Trophoblast cell (in vitro differentiated cells and primary cell): ENCODE results near the gene RAF1.
A peak's percentile ranks its signal among the peaks of the same experiment; 100 is the strongest.

Experiments
- DNase-seq, 2 donors: peaks; one replicate each; pipeline ENCODE4 v3.0.0-alpha.2; 2016
- H2AFZ ChIP-seq: 2 replicates; pipeline ENCODE4 v1.6.1; 2013; ENCODE audit warnings: low read length, moderate library complexity, mild to moderate bottlenecking; ENCODE audit not compliant: insufficient read depth, poor library complexity
- H2AK5ac ChIP-seq: 2 replicates; pipeline ENCODE4 v1.6.1; 2013; ENCODE audit warnings: mild to moderate bottlenecking, low read length
- H2BK120ac ChIP-seq: 2 replicates; pipeline ENCODE4 v1.6.1; 2013; ENCODE audit warnings: low read length, mild to moderate bottlenecking, moderate library complexity; ENCODE audit not compliant: insufficient read depth, poor library complexity
- H2BK12ac ChIP-seq: 2 replicates; pipeline ENCODE4 v1.6.1; 2013; ENCODE audit warnings: mild to moderate bottlenecking, low read length, moderate library complexity
- H2BK5ac ChIP-seq: 2 replicates; pipeline ENCODE4 v1.6.1; 2013; ENCODE audit warnings: low read length, low read depth, moderate library complexity, mild to moderate bottlenecking; ENCODE audit not compliant: poor library complexity
- H3K14ac ChIP-seq: 2 replicates; pipeline ENCODE4 v1.6.1; 2013; ENCODE audit warnings: mild to moderate bottlenecking, low read length
- H3K18ac ChIP-seq: 2 replicates; pipeline ENCODE4 v1.6.1; 2013; ENCODE audit warnings: mild to moderate bottlenecking, low read length
- H3K23ac ChIP-seq: 2 replicates; pipeline ENCODE4 v1.6.1; 2013; ENCODE audit warnings: low read length
- H3K27ac ChIP-seq: 2 replicates; pipeline ENCODE4 v1.5.1; 2013; ENCODE audit warnings: low read depth, mild to moderate bottlenecking, inconsistent platforms, low read length, moderate library complexity
- H3K27me3 ChIP-seq: 2 replicates; pipeline ENCODE4 v1.6.1; 2013; ENCODE audit warnings: inconsistent platforms, mild to moderate bottlenecking, low read length, moderate library complexity; ENCODE audit not compliant: insufficient read depth
- H3K36me3 ChIP-seq, 2 experiments: 1 replicate in 1 of 2; 2 replicates in 1 of 2; pipeline ENCODE4 v1.6.1; 2013; ENCODE audit warnings: low read length in 2 of 2, mild to moderate bottlenecking in 2 of 2, moderate library complexity in 1 of 2; ENCODE audit not compliant: insufficient read depth in 2 of 2, control insufficient read depth in 1 of 2
- H3K4ac ChIP-seq: 2 replicates; pipeline ENCODE4 v1.6.1; 2013; ENCODE audit warnings: low read depth, mild to moderate bottlenecking, low read length, moderate library complexity
- H3K4me1 ChIP-seq, 2 experiments: 1 replicate in 1 of 2; 2 replicates in 1 of 2; pipeline ENCODE4 v1.6.1; 2013; ENCODE audit warnings: low read length in 2 of 2, mild to moderate bottlenecking in 2 of 2, moderate library complexity in 1 of 2; ENCODE audit not compliant: insufficient read depth in 2 of 2, control insufficient read depth in 1 of 2
- H3K4me2 ChIP-seq: 2 replicates; pipeline ENCODE4 v1.6.1; 2013; ENCODE audit warnings: inconsistent platforms, mild to moderate bottlenecking, low read length, moderate library complexity
- H3K4me3 ChIP-seq: 2 replicates; pipeline ENCODE4 v1.5.1; 2013; ENCODE audit warnings: mild to moderate bottlenecking, low read depth, low read length, inconsistent platforms
- H3K79me1 ChIP-seq: one replicate; pipeline ENCODE4 v1.6.1; 2013; ENCODE audit warnings: low read length
- H3K79me2 ChIP-seq: 2 replicates; pipeline ENCODE4 v1.6.1; 2013; ENCODE audit warnings: low read length, mild to moderate bottlenecking; ENCODE audit not compliant: control insufficient read depth, insufficient read depth, poor library complexity
- H3K9ac ChIP-seq: 2 replicates; pipeline ENCODE4 v1.6.1; 2013; ENCODE audit warnings: mild to moderate bottlenecking, low read length
- H3K9me3 ChIP-seq: 2 replicates; pipeline ENCODE4 v1.6.1; 2013; ENCODE audit warnings: low read depth, mild to moderate bottlenecking, control low read depth, inconsistent platforms, low read length; ENCODE audit not compliant: insufficient read depth
- H4K12ac ChIP-seq: 2 replicates; pipeline ENCODE4 v1.6.1; 2013; ENCODE audit warnings: low read depth, mild to moderate bottlenecking, low read length, moderate library complexity
- H4K8ac ChIP-seq: 2 replicates; pipeline ENCODE4 v1.6.1; 2013; ENCODE audit warnings: low read depth, mild to moderate bottlenecking, low read length, moderate library complexity
- H4K91ac ChIP-seq: one replicate; pipeline ENCODE4 v1.6.1; 2013; ENCODE audit warnings: low read depth, mild to moderate bottlenecking, low read length, moderate library complexity
- WGBS: extraction: QIAGEN DNeasy Blood & Tissue Kit; methylation state at CpG from one replicate; pipeline ENCODE4 v1.1.7; 2013; ENCODE audit warnings: missing lambda C conversion rate; ENCODE audit not compliant: insufficient read length, insufficient coverage; ENCODE audit errors: extremely low coverage; 5-methylcytosine and 5-hydroxymethylcytosine counted together

Gene RAF1

DNA sequence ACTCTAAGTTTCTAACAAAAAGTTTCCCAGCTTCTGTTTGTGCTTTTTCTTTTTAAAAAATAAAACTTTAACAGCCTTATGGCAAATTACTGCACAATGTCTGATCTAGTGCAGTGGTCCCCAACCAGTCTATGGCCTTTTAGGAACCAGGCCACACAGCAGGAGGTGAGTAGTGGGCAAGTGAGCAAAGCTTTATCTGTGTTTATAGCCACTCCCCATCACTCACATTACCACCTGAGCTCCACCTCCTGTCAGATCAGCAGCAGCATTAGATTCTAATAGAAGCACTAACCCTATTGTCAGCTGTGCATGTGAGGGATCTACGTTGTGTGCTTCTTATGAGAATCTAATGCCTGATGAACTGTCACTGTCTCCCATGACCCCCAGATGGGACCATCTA is 101.5 kb downstream of the RAF1 start:
- Histone ChIP-seq H3K4me1 (peaks cover 4 to 19% of the 10 kb centered on the region in 2 experiments), H3K18ac (no peak overlapping the region), H3K4me2 (no peak overlapping the region), H3K14ac (no peak overlapping the region), H3K9ac (no peak overlapping the region), H4K91ac (no peak overlapping the region), H3K4me3 (no peak overlapping the region), H2BK120ac (no peak overlapping the region), H3K4ac (peak overlapping the region; percentile 75), H2AFZ (no peak overlapping the region), H3K79me1 (no peaks in the 10 kb centered on the region), H3K23ac (no peak overlapping the region), H3K79me2 (peaks cover 19% of the 10 kb centered on the region), H3K27ac (no peak overlapping the region), H4K12ac (no peak overlapping the region), H2BK12ac (no peak overlapping the region), H3K36me3 (no peaks in the 10 kb centered on the region), H2BK5ac (no peak overlapping the region), H3K9me3 (no peaks in the 10 kb centered on the region), H2AK5ac (no peak overlapping the region), H4K8ac (no peak overlapping the region), H3K27me3 (no peaks in the 10 kb centered on the region)
- no peak for DNase-seq
- no CpG with 5 or more reads among the region's 1 CpG for WGBS

DNA sequence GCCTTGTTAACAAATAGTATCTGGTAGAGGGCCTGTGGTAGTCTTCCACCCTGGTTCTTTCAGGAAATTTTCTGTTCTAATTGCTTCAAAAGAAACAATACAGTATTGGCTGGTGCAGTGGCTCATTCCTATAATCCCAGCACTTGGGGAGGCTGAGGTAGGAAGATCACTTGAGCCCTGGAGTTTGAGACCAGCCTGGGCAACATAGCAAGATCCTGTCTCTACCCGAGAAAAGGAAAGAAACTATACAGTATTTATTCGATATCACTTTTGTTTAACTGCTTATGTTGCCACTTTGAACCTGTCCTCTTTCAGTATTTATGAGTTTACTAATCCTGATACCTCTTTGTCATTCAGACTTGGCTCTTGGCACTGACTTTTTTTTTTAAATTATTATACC is 102.5 kb downstream of the RAF1 start:
- Histone ChIP-seq H3K27ac (no peak overlapping the region), H2AK5ac (no peak overlapping the region), H3K79me2 (peaks cover 23% of the 10 kb centered on the region), H2BK5ac (no peak overlapping the region), H3K4me1 (peaks cover 4 to 19% of the 10 kb centered on the region in 2 experiments), H2AFZ (no peak overlapping the region), H3K9ac (no peak overlapping the region), H4K91ac (no peak overlapping the region), H3K9me3 (no peaks in the 10 kb centered on the region), H4K12ac (no peak overlapping the region), H3K27me3 (no peaks in the 10 kb centered on the region), H2BK12ac (no peak overlapping the region), H3K4ac (peak overlapping the region; percentile 97), H3K23ac (no peak overlapping the region), H3K18ac (no peak overlapping the region), H3K79me1 (peaks cover 8% of the 10 kb centered on the region), H3K4me3 (no peak overlapping the region), H4K8ac (no peak overlapping the region), H3K4me2 (no peak overlapping the region), H3K36me3 (no peaks in the 10 kb centered on the region), H3K14ac (no peak overlapping the region), H2BK120ac (no peak overlapping the region)
- DNase-seq, result no peak
- no CpG with 5 or more reads among the region's 2 CpGs for WGBS

DNA sequence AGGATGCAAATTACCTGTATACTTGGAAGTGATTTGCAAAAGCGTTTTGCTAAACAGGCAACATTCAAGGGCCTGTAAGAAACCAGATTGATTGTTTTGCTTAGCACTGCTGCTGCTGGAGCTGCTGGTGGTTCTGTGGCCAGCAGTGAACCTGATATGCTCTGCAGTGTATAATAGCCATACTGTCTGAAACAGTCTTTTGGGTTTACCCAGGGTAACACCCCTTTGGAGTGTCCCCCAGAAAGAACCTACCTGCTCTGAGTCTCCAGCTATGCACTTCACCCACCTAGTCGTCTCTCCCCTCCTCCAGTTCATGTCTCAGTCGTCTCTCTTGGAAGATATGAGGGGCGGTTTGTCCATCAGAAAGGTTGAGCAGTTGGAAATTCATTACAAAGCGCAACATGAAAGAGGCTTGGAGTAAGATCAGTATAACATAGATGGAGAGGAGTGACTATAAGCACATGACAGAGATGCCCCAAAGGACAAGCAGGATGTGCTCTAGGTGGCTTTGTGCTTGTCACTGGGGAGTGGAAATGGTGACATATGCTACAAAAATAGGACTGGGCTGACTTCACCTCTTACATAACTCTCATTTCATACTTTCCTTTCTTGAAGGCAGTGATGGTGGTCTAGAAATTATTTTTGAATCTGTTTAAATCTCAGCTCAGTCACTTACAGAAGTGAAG is 103.3 kb downstream of the RAF1 start:
- Histone ChIP-seq H3K4me3 (no peak overlapping the region), H3K23ac (no peak overlapping the region), H3K9me3 (no peaks in the 10 kb centered on the region), H3K4me2 (no peak overlapping the region), H2BK12ac (no peak overlapping the region), H2AFZ (no peak overlapping the region), H2BK120ac (no peak overlapping the region), H4K12ac (no peak overlapping the region), H3K9ac (no peak overlapping the region), H3K27me3 (no peaks in the 10 kb centered on the region), H4K8ac (no peak overlapping the region), H4K91ac (no peak overlapping the region), H2AK5ac (no peak overlapping the region), H3K18ac (no peak overlapping the region), H3K79me2 (peaks cover 20% of the 10 kb centered on the region), H2BK5ac (no peak overlapping the region), H3K14ac (no peak overlapping the region), H3K4ac (peak overlapping the region; percentile 71), H3K79me1 (peaks cover 10% of the 10 kb centered on the region), H3K27ac (no peak overlapping the region), H3K36me3 (no peaks in the 10 kb centered on the region), H3K4me1 (peaks cover 6 to 16% of the 10 kb centered on the region in 2 experiments)
- no peak for DNase-seq
- WGBS, result no CpG with 5 or more reads among the region's 5 CpGs

DNA sequence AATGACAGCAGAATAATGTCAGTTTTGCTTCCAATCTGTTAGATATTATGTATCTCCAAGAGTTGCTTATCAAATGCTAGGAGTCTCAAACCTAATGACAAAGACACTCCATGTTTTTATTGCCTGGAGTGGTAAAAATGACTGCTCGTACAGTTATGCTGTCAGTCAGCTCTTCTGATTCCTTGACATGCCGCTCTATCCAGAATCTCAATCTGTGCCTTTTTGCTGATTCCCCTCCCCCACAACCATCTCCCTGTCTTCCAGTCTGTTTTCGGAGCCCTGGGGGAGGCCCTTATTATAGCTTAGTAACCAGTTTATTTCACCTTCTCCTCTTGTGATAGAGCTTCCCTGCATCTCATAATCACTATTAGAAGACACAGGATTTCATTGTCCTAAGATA is 104.4 kb downstream of the RAF1 start:
- H3K79me1 ChIP-seq, result peaks cover 10% of the 10 kb centered on the region
- H3K23ac ChIP-seq, result no peak overlapping the region
- H2AFZ ChIP-seq, result no peak overlapping the region
- H3K9me3 ChIP-seq, result no peaks in the 10 kb centered on the region
- H3K18ac ChIP-seq, result no peak overlapping the region
- H3K27me3 ChIP-seq, result no peaks in the 10 kb centered on the region
- H4K91ac ChIP-seq, result no peak overlapping the region
- H3K27ac ChIP-seq, result no peak overlapping the region
- WGBS, result no CpG with 5 or more reads among the region's 3 CpGs
- H4K8ac ChIP-seq, result no peak overlapping the region
- H3K4me1 ChIP-seq, result peaks cover 7 to 16% of the 10 kb centered on the region in 2 experiments
- no peak overlapping the region for H4K12ac ChIP-seq
- H2BK12ac ChIP-seq, result no peak overlapping the region
- H3K9ac ChIP-seq, result no peak overlapping the region
- peaks cover 18% of the 10 kb centered on the region for H3K79me2 ChIP-seq
- no peak overlapping the region for H2BK5ac ChIP-seq
- no peak overlapping the region for H3K4me3 ChIP-seq
- H2BK120ac ChIP-seq, result no peak overlapping the region
- H3K4me2 ChIP-seq, result no peak overlapping the region
- no peak overlapping the region for H3K14ac ChIP-seq
- H3K36me3 ChIP-seq, result no peaks in the 10 kb centered on the region
- H2AK5ac ChIP-seq, result no peak overlapping the region
- DNase-seq, result peak; percentile 31 to 60
- peak overlapping the region; percentile 91 for H3K4ac ChIP-seq
